GM21515 (cell line): ENCODE results near the gene CYFIP2.
"Not testable (repeated sequence)": the region's sequence is repeated elsewhere in the genome, so short reads cannot be mapped to it uniquely, and the experiment has no call there.

Experiments used
- ATAC-seq: cut with Tn5 transposase; IDR thresholded peaks from one replicate; pipeline ENCODE4 v1.9.1; 2021; ENCODE audit not compliant: unreplicated experiment

CYFIP2 gene

GRCh38 chr5:157265714-157266285 is at the start of gene CYFIP2:
Gene CYFIP2, plus strand, starts transcription at chr5:157266123. Its CDS starts 19,239 bp downstream, at chr5:157285362.
- peak; percentile 86 for ATAC-seq

GRCh38 chr5:157216391-157217142 is 49.4 kb upstream of the CYFIP2 start:
- ATAC-seq: no peak

GRCh38 chr5:157217289-157218024 is 48.5 kb upstream of the CYFIP2 start:
- ATAC-seq: no peak

GRCh38 chr5:157219491-157220271 is 46.2 kb upstream of the CYFIP2 start:
- ATAC-seq: peak; percentile 64

GRCh38 chr5:157221959-157222358 is 44.0 kb upstream of the CYFIP2 start:
- no peak for ATAC-seq

GRCh38 chr5:157222506-157223230 is 43.3 kb upstream of the CYFIP2 start:
- no peak for ATAC-seq

GRCh38 chr5:157225469-157226422 is 40.2 kb upstream of the CYFIP2 start:
- ATAC-seq: no peak

GRCh38 chr5:157230610-157231009 is 35.3 kb upstream of the CYFIP2 start:
- no peak for ATAC-seq

GRCh38 chr5:157232706-157233105 is 33.2 kb upstream of the CYFIP2 start:
- ATAC-seq: no peak

- no peak for ATAC-seq
Measured at GRCh38 chr5:157233515-157233914, 32.4 kb upstream of the CYFIP2 start.

- no peak for ATAC-seq
Measured at GRCh38 chr5:157236423-157236822, 29.5 kb upstream of the CYFIP2 start.

- ATAC-seq: no peak
Measured at GRCh38 chr5:157241483-157241882, 24.4 kb upstream of the CYFIP2 start.

- ATAC-seq: not testable (repeated sequence)
Measured at GRCh38 chr5:157244704-157245103, 21.2 kb upstream of the CYFIP2 start.

- ATAC-seq: no peak
Measured at GRCh38 chr5:157245476-157245875, 20.4 kb upstream of the CYFIP2 start.

GRCh38 chr5:157245886-157246285 is 20.0 kb upstream of the CYFIP2 start:
- no peak for ATAC-seq

GRCh38 chr5:157247267-157247666 is 18.7 kb upstream of the CYFIP2 start:
- ATAC-seq: no peak

GRCh38 chr5:157248821-157249470 is 17.0 kb upstream of the CYFIP2 start:
- ATAC-seq: no peak

- peak; percentile 90 for ATAC-seq
Measured at GRCh38 chr5:157252711-157253465, 13.0 kb upstream of the CYFIP2 start.
